Stimulated activated CD8-positive, alpha-beta memory T cell treated with anti-CD3 and anti-CD28 coated beads, Interleukin-15, amount 100 ng/mL, for 4 hours (primary cell): ENCODE data around the gene GALR2.
"Not testable (repeated sequence)": the region's sequence is repeated elsewhere in the genome, so short reads cannot be mapped to it uniquely, and the experiment has no call there.

Experiments used
- DNase-seq, 2 donors: peaks; one replicate each; pipeline ENCODE4 v3.0.0-alpha.2; 2020; ENCODE audit warnings: low read depth in 2 of 2

The GALR2 gene

DNA sequence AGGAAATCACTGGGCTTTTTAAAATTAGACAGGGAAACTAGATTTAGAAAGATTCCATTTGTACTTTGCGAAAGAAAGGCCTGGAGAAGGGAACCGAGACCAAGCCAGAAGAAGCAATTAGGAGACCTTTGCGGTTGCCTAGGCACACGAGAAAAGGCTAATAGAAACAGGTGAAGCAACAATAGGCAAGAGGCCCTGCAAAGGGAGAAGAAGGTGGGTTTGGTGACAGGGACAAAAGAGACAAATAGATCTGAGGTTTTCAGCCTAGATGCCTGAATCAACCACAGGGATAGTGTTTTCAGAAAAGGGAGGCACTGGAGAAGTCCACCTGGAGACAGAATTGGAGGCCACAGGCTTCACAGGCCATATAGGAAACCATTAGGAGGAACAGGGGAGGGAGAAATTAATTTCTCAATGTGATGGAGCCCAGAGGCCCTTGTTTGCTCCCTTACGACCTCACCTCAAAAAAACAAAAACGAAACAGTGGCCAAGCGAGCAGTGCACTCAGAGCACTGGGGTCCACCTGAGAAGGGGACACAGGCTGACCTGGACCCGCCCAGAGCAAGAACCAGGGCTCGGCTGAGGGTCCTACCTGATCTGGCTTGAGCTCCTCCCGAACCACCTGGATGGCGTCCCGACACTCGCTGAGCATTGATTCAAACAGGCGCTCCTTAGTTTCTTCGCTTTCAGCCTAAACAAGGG lies 24.6 kb upstream of the GALR2 start:
- no peak for DNase-seq

- DNase-seq: no peak
Observed at GRCh38 chr17:76050538-76051467, 23.8 kb upstream of the GALR2 start.

GRCh38 chr17:76051561-76051960 lies 23.0 kb upstream of the GALR2 start:
- no peak for DNase-seq

GRCh38 chr17:76053246-76054111 lies 21.1 kb upstream of the GALR2 start:
- no peak for DNase-seq

- no peak for DNase-seq
Observed at GRCh38 chr17:76054112-76054476, 20.5 kb upstream of the GALR2 start.

GRCh38 chr17:76056882-76057281 lies 17.7 kb upstream of the GALR2 start:
- DNase-seq: no peak

DNA sequence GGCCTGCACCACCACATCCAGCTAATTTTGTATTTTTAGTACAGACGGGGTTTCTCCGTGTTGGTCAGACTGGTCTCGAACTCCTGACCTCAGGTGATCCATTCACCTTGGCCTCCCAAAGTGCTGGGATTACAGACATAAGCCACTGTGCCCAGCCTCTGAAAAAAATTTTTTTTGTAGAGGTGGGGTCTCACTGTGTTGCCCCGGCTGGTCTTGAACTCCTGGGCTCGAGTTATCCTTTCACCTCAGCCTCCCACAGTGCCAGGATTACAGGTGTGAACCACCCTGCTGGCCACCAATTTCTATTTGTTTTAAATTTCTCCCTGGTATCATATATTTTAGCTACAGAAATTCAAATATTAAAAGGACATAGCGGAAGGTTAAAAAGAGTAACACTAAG lies 16.3 kb upstream of the GALR2 start:
- DNase-seq: not testable (repeated sequence)

GRCh38 chr17:76063875-76064546 lies 10.6 kb upstream of the GALR2 start:
- peak in 1 of 2 donors; percentile 13 for DNase-seq

GRCh38 chr17:76065775-76066174 lies 8.8 kb upstream of the GALR2 start:
- no peak for DNase-seq

- no peak for DNase-seq
Observed at GRCh38 chr17:76071531-76072147, 2.9 kb upstream of the GALR2 start.

DNA sequence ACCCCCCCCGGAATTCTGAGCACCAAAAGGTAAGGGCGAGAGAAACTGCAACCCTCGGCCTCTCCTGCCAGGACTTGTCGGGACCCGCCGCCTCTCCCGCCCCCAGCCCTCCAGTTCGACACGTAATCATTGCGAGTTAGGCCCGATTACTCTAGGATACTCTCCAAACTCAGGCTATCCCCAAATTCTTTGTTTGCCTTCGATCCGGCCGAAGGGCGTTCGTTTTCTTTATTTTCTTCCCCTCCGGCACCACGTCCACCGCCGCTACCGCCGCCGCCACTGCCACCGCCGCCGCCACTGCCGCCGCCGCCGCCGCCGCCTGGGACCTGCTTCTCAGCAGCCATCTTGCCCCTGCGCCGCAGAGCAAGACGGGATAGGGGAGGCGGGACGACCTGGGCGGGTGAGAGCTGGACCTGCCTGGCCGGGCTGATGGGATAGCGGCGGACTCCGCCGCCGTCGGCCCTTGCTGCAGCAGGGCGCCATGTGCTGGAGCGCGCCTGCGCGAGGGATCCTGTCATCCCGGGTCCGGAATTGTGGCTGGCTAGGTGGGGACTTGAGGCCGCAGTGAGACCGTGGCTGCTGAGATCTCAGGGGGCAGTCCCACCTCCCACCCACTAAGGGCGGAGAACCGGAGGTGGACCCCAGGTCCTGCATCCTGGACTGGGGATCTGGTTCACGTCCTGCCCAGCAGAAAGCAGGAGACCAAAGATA lies 2.3 kb upstream of the GALR2 start, which contains the start of gene SRP68:
SRP68 (minus strand) TSS at position 370 of the 711 bp plus-strand sequence; CDS start at position 344, 26 bp downstream.
- DNase-seq: peak; percentile 72 to 74

DNA sequence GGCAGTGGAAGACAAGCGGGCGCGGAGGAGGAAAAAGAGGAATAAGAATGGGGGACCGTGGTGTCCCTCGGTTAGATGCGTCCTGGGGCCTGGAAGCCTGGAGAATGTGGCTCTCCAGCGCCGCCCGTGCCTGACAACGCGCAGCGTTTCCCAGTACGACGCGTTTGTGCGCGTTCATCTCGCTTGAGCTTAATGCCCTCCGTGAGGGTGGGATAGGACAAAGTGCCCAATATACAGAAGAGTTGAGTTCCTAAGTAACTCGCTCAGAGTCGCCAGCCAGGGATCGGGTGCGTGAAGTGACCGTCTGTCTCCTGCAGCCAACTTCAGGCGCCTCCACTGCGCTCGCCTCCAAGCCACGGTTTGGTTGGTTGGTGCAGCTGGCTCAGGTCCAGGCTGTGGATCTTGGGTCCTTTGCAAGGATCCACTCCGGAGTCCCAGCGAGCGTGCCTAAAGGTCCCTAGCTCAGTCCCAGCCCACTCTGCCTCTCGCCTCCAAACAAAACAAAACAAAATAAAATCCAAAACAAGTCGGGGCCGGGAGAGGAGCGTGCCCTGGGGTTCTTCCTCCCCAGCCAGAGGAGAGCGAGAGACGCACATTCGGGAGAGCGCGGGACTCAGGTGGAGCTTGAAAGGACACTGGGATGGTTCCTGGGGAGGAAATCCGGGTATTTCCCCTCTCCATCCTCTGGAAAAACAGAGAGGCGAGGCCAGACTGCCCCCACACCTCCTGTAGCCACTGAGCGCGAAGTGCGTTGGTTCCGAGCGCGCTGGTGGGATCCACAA lies 974 bp downstream of the GALR2 start:
- no peak for DNase-seq

- DNase-seq: no peak
Observed at GRCh38 chr17:76076146-76076764, 1.7 kb downstream of the GALR2 start.

DNA sequence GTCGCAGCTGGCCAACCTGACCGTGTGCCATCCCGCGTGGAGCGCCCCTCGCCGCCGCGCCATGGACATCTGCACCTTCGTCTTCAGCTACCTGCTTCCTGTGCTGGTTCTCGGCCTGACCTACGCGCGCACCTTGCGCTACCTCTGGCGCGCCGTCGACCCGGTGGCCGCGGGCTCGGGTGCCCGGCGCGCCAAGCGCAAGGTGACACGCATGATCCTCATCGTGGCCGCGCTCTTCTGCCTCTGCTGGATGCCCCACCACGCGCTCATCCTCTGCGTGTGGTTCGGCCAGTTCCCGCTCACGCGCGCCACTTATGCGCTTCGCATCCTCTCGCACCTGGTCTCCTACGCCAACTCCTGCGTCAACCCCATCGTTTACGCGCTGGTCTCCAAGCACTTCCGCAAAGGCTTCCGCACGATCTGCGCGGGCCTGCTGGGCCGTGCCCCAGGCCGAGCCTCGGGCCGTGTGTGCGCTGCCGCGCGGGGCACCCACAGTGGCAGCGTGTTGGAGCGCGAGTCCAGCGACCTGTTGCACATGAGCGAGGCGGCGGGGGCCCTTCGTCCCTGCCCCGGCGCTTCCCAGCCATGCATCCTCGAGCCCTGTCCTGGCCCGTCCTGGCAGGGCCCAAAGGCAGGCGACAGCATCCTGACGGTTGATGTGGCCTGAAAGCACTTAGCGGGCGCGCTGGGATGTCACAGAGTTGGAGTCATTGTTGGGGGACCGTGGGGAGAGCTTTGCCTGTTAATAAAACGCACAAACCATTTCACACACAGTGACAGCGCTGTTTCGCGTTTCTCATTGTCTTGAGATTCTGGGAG lies 2.4 kb downstream of the GALR2 start:
- no peak for DNase-seq

GRCh38 chr17:76077584-76078110 lies 3.1 kb downstream of the GALR2 start:
- DNase-seq: no peak

GRCh38 chr17:76078370-76078769 lies 3.8 kb downstream of the GALR2 start:
- not testable (repeated sequence) for DNase-seq

GRCh38 chr17:76078860-76079534 lies 4.4 kb downstream of the GALR2 start, which contains the start of gene ZACN:
Gene ZACN, plus strand, starts transcription at chr17:76079182. Its CDS starts 83 bp downstream, at chr17:76079265.
- DNase-seq: no peak
